Thyroid gland (tissue), 4 donors: ENCODE results near the gene WBP1L. TPM values are rescaled to one million over a fixed set of nuclear protein-coding genes. Genes with fewer than 3 reads are reported as not detected.
"Not testable (repeated sequence)": the region's sequence is repeated elsewhere in the genome, so short reads cannot be mapped to it uniquely, and the experiment has no call there.

Source experiments
- DNase-seq, 2 donors: peaks; one replicate each; pipeline ENCODE4 v3.0.0-alpha.2; 2019
- H3K27ac ChIP-seq, 3 donors: fragments of 200-600 bp; sonication (generic); 1 replicate in 2 of 3; 2 replicates in 1 of 3; pipeline ENCODE4 v1.5.1; 2016 to 2019; ENCODE audit warnings: mild to moderate bottlenecking in 1 of 3, moderate library complexity in 1 of 3
- H3K27me3 ChIP-seq: fragments of 200-600 bp; sonication (generic); one replicate; pipeline ENCODE4 v1.5.1; 2019
- H3K36me3 ChIP-seq, 2 donors: fragments of 200-600 bp; sonication (generic); one replicate each; pipeline ENCODE4 v1.5.1; 2016 to 2019
- H3K4me1 ChIP-seq, 2 donors: fragments of 200-600 bp; sonication (generic); one replicate each; pipeline ENCODE4 v1.5.1; 2017 to 2019
- H3K4me3 ChIP-seq, 3 donors: fragments of 200-600 bp; sonication (generic); replicated peaks in 1 of 3; 1 replicate in 2 of 3; 2 replicates in 1 of 3; pipeline ENCODE4 v1.5.1; 2016; ENCODE audit warnings: mild to moderate bottlenecking in 1 of 3
- H3K9me3 ChIP-seq: fragments of 200-600 bp; sonication (generic); one replicate; pipeline ENCODE4 v1.5.1; 2017
- CTCF ChIP-seq, 6 experiments: fragments of 200-600 bp in 3 of 6; fragments of 450-650 bp in 3 of 6; sonication (generic) in 3 of 6; IDR thresholded peaks; one replicate each; pipeline ENCODE4 v1.5.1; 2016 to 2019; ENCODE audit warnings: antibody characterized with exemption in 6 of 6, mild to moderate bottlenecking in 2 of 6, inconsistent platforms in 1 of 6, moderate library complexity in 1 of 6
- POLR2A ChIP-seq, 2 donors: fragments of 450-650 bp; IDR thresholded peaks; one replicate each; pipeline ENCODE4 v1.6.1; 2017; ENCODE audit warnings: antibody characterized with exemption in 2 of 2, mild to moderate bottlenecking in 2 of 2, moderate library complexity in 1 of 2
- WGBS, 2 donors: methylation state at CpG; one replicate each; pipeline ENCODE4 v1.1.5; 2017; 5-methylcytosine and 5-hydroxymethylcytosine counted together
- intact Hi-C: fragments of 100-400 bp; cut with DNase I; formaldehyde crosslinking; loops from one replicate; pipeline ENCODE4 v1.15.1; 2023
- total RNA-seq, 4 donors: library from RNA; depleted of rRNA; stranded (reverse); fragments of >200 nt; gene quantifications; one replicate each; pipeline ENCODE4 v1.2.3, GENCODE V29; 2016

Gene WBP1L
- total RNA-seq, 4 donors from 2014 or later = 194 to 384 (median 314) TPM

- H3K27ac ChIP-seq = peak overlapping the region; percentile 63 to 75 (median 66)
- peaks cover 21 to 28% of the 10 kb centered on the region in 2 donors for H3K4me1 ChIP-seq
- intact Hi-C loops = no loop called here
Measured at GRCh38 chr10:102738692-102739121, 5.0 kb upstream of the WBP1L start.

GRCh38 chr10:102740229-102740628 is 3.5 kb upstream of the WBP1L start:
- intact Hi-C loops = loop anchor here (10.0 kb wide), 1 partner anchor 75 kb away; no protein-coding TSS in a partner anchor

More at GRCh38 chr10:102738692-102739121, 5.0 kb upstream of the WBP1L start:
- H3K27me3 ChIP-seq = no peaks in the 10 kb centered on the region
- TF ChIP-seq POLR2A (IDR thresholded peaks at IDR 0.05) (peak in 1 of 2 donors; percentile 14), CTCF (IDR thresholded peaks at IDR 0.05) (no peak)
- H3K9me3 ChIP-seq = no peaks in the 10 kb centered on the region
- DNase-seq = peak; percentile 71 to 72
- no peaks in the 10 kb centered on the region for H3K36me3 ChIP-seq
- H3K4me3 ChIP-seq = no peak overlapping the region

GRCh38 chr10:102741726-102742237 is 2.0 kb upstream of the WBP1L start:
- Histone ChIP-seq H3K4me1 (peaks cover 37 to 45% of the 10 kb centered on the region in 2 donors), H3K9me3 (no peaks in the 10 kb centered on the region), H3K27ac (no peak overlapping the region), H3K27me3 (no peaks in the 10 kb centered on the region), H3K36me3 (no peaks in the 10 kb centered on the region), H3K4me3 (no peak overlapping the region)
- intact Hi-C loops = loop anchor here (10.0 kb wide), 1 partner anchor 73 kb away; no protein-coding TSS in a partner anchor
- DNase-seq = no peak
- TF ChIP-seq POLR2A (IDR thresholded peaks at IDR 0.05) = no peak
- no peak for TF ChIP-seq CTCF (IDR thresholded peaks at IDR 0.05)
- WGBS, 2 donors = 86 to 90% methylated on average over 2 of the region's 2 CpGs

More at GRCh38 chr10:102740229-102740628, 3.5 kb upstream of the WBP1L start:
- Histone ChIP-seq H3K4me1 (peaks cover 23 to 29% of the 10 kb centered on the region in 2 donors), H3K9me3 (no peaks in the 10 kb centered on the region), H3K36me3 (no peaks in the 10 kb centered on the region), H3K27me3 (no peaks in the 10 kb centered on the region), H3K4me3 (no peak overlapping the region), H3K27ac (peak overlapping the region in 2 of 3 donors; percentile 66 to 75)
- DNase-seq = no peak
- no peak for TF ChIP-seq CTCF (IDR thresholded peaks at IDR 0.05)
- TF ChIP-seq POLR2A (IDR thresholded peaks at IDR 0.05) = no peak
- WGBS, 2 donors = 87 to 88% methylated on average over 2 of the region's 2 CpGs

- not testable (repeated sequence) for H3K27me3 ChIP-seq, DNase-seq, H3K4me3 ChIP-seq, H3K9me3 ChIP-seq, H3K36me3 ChIP-seq, H3K27ac ChIP-seq
- intact Hi-C loops = loop anchor here (10.0 kb wide), 1 partner anchor 72 kb away; no protein-coding TSS in a partner anchor
- H3K4me1 ChIP-seq = peaks cover 42 to 48% of the 10 kb centered on the region in 2 donors
- WGBS, 2 donors = 87 to 94% methylated on average over 5 of the region's 5 CpGs
Measured at GRCh38 chr10:102742313-102742712, 1.4 kb upstream of the WBP1L start.

- intact Hi-C loops = loop anchor here (10.0 kb wide), 1 partner anchor 72 kb away; no protein-coding TSS in a partner anchor
- Histone ChIP-seq H3K27me3 (no peaks in the 10 kb centered on the region), H3K4me1 (peaks cover 45 to 47% of the 10 kb centered on the region in 2 donors), H3K36me3 (no peaks in the 10 kb centered on the region), H3K27ac (peak overlapping the region in 1 of 3 donors; percentile 36), H3K4me3 (no peak overlapping the region), H3K9me3 (no peaks in the 10 kb centered on the region)
- WGBS, 2 donors = 32 to 35% methylated on average over 7 of the region's 7 CpGs
- TF ChIP-seq POLR2A (IDR thresholded peaks at IDR 0.05) = no peak
- TF ChIP-seq CTCF (IDR thresholded peaks at IDR 0.05) = no peak
- no peak for DNase-seq
Measured at GRCh38 chr10:102743078-102743587, 615 bp upstream of the WBP1L start.
